ENCODE measurements around the gene KRT76.

KRT76 gene

GRCh38 chr12:52779914-52780313, 2.8 kb upstream of the KRT76 start:
- Histone ChIP-seq H3K36me3 (ENCODE audit: low read length) (no peaks in the 10 kb centered on the region), H3K27me3 (ENCODE audit: low read length) (no peaks in the 10 kb centered on the region), H3K27ac (ENCODE audit: low read depth, low read length) (no peak overlapping the region), H3K9me2 (replicated peaks; ENCODE audit: insufficient read depth, low read length) (no peaks in the 10 kb centered on the region), H3F3A (ENCODE audit: insufficient read depth) (no peaks in the 10 kb centered on the region), H3K9ac (ENCODE audit: low read length) (no peak overlapping the region), H2AFZ (ENCODE audit: low read depth, low read length, severe bottlenecking) (no peak overlapping the region), H3K9me3 (ENCODE audit: insufficient read depth, low read length) (no peaks in the 10 kb centered on the region), H3K79me2 (ENCODE audit: insufficient read depth, low read length) (no peaks in the 10 kb centered on the region), H4K20me1 (ENCODE audit: low read depth, low read length) (no peaks in the 10 kb centered on the region), H3K4me2 (ENCODE audit: low read depth, low read length, poor library complexity, severe bottlenecking) (no peak overlapping the region), H3K4me3 (ENCODE audit: insufficient read depth, low read length, poor library complexity, severe bottlenecking) (no peak overlapping the region)
- TF ChIP-seq CTCF (IDR thresholded peaks at IDR 0.05; ENCODE audit: insufficient read depth, low read length, poor library complexity, severe bottlenecking) (no peak), EZH2phosphoT487 (conservative IDR thresholded peaks at IDR 0.05; ENCODE audit: low read length) (no peak)

GRCh38 chr12:52778833-52779232, 1.7 kb upstream of the KRT76 start:
- H2AFZ ChIP-seq (ENCODE audit: low read depth, low read length, severe bottlenecking): no peak overlapping the region
- H3K9me3 ChIP-seq (ENCODE audit: insufficient read depth, low read length): no peaks in the 10 kb centered on the region
- H4K20me1 ChIP-seq (ENCODE audit: low read depth, low read length): no peaks in the 10 kb centered on the region
- H3K79me2 ChIP-seq (ENCODE audit: insufficient read depth, low read length): no peaks in the 10 kb centered on the region
- no peak overlapping the region for H3K9ac ChIP-seq (ENCODE audit: low read length)
- H3K27me3 ChIP-seq (ENCODE audit: low read length): no peaks in the 10 kb centered on the region
- H3K4me2 ChIP-seq (ENCODE audit: low read depth, low read length, poor library complexity, severe bottlenecking): no peak overlapping the region
- H3K9me2 ChIP-seq (replicated peaks; ENCODE audit: insufficient read depth, low read length): no peaks in the 10 kb centered on the region
- TF ChIP-seq EZH2phosphoT487 (conservative IDR thresholded peaks at IDR 0.05; ENCODE audit: low read length) (no peak), CTCF (IDR thresholded peaks at IDR 0.05; ENCODE audit: insufficient read depth, low read length, poor library complexity, severe bottlenecking) (no peak)
- H3K36me3 ChIP-seq (ENCODE audit: low read length): no peaks in the 10 kb centered on the region
- H3K27ac ChIP-seq (ENCODE audit: low read depth, low read length): no peak overlapping the region
- H3F3A ChIP-seq (ENCODE audit: insufficient read depth): no peaks in the 10 kb centered on the region
- no peak overlapping the region for H3K4me3 ChIP-seq (ENCODE audit: insufficient read depth, low read length, poor library complexity, severe bottlenecking)

GRCh38 chr12:52777566-52777965, 421 bp upstream of the KRT76 start:
- TF ChIP-seq CTCF (IDR thresholded peaks at IDR 0.05; ENCODE audit: insufficient read depth, low read length, poor library complexity, severe bottlenecking) (no peak), EZH2phosphoT487 (conservative IDR thresholded peaks at IDR 0.05; ENCODE audit: low read length) (no peak)
- H3K4me2 ChIP-seq (ENCODE audit: low read depth, low read length, poor library complexity, severe bottlenecking): no peak overlapping the region
- no peaks in the 10 kb centered on the region for H3K9me2 ChIP-seq (replicated peaks; ENCODE audit: insufficient read depth, low read length)
- no peak overlapping the region for H3K4me3 ChIP-seq (ENCODE audit: insufficient read depth, low read length, poor library complexity, severe bottlenecking)
- H3F3A ChIP-seq (ENCODE audit: insufficient read depth): no peaks in the 10 kb centered on the region
- no peaks in the 10 kb centered on the region for H3K36me3 ChIP-seq (ENCODE audit: low read length)
- H3K9ac ChIP-seq (ENCODE audit: low read length): no peak overlapping the region
- no peak overlapping the region for H3K27ac ChIP-seq (ENCODE audit: low read depth, low read length)
- no peaks in the 10 kb centered on the region for H4K20me1 ChIP-seq (ENCODE audit: low read depth, low read length)
- no peak overlapping the region for H2AFZ ChIP-seq (ENCODE audit: low read depth, low read length, severe bottlenecking)
- no peaks in the 10 kb centered on the region for H3K79me2 ChIP-seq (ENCODE audit: insufficient read depth, low read length)
- no peaks in the 10 kb centered on the region for H3K27me3 ChIP-seq (ENCODE audit: low read length)
- no peaks in the 10 kb centered on the region for H3K9me3 ChIP-seq (ENCODE audit: insufficient read depth, low read length)
